AG08396 (cell line): ENCODE measurements around the gene PRSS16.
"Not testable (repeated sequence)": the region's sequence is repeated elsewhere in the genome, so short reads cannot be mapped to it uniquely, and the experiment has no call there.

ENCODE experiments used
- DNase-seq: peaks from one replicate; pipeline ENCODE4 v3.0.0; 2012; ENCODE audit warnings: low spot score, mixed read lengths

PRSS16 gene

GRCh38 chr6:27242589-27243265 is 4.8 kb upstream of the PRSS16 start:
- DNase-seq: no peak

- DNase-seq: no peak
These were observed 1.3 kb downstream of the PRSS16 start for GRCh38 chr6:27248783-27249182.

- DNase-seq: no peak
These were observed 3.0 kb downstream of the PRSS16 start for GRCh38 chr6:27250277-27251111.

GRCh38 chr6:27251112-27251605 is 3.7 kb downstream of the PRSS16 start:
- peak; percentile 58 for DNase-seq

- peak; percentile 69 for DNase-seq
These were observed 4.2 kb downstream of the PRSS16 start for GRCh38 chr6:27251606-27252251.

- DNase-seq: no peak
These were observed 7.1 kb downstream of the PRSS16 start for GRCh38 chr6:27254566-27254965.

- no peak for DNase-seq
These were observed 8.4 kb downstream of the PRSS16 start for GRCh38 chr6:27255866-27256265.

GRCh38 chr6:27260369-27260768 is 12.9 kb downstream of the PRSS16 start:
- no peak for DNase-seq

- no peak for DNase-seq
These were observed 13.4 kb downstream of the PRSS16 start for GRCh38 chr6:27260836-27261375.

- DNase-seq: no peak
These were observed 16.4 kb downstream of the PRSS16 start for GRCh38 chr6:27263886-27264285.

- DNase-seq: not testable (repeated sequence)
These were observed 19.5 kb downstream of the PRSS16 start for GRCh38 chr6:27267003-27267402.

- no peak for DNase-seq
These were observed 20.4 kb downstream of the PRSS16 start for GRCh38 chr6:27267857-27268434.

GRCh38 chr6:27268803-27269202 is 21.3 kb downstream of the PRSS16 start:
- DNase-seq: no peak

GRCh38 chr6:27273783-27274182 is 26.3 kb downstream of the PRSS16 start:
- no peak for DNase-seq

- peak; percentile 22 for DNase-seq
These were observed 27.8 kb downstream of the PRSS16 start for GRCh38 chr6:27275025-27275956.

GRCh38 chr6:27279513-27280063 is 32.1 kb downstream of the PRSS16 start:
- no peak for DNase-seq

- DNase-seq: peak; percentile 56
These were observed 32.6 kb downstream of the PRSS16 start for GRCh38 chr6:27280064-27280539.

GRCh38 chr6:27280540-27281000 is 33.1 kb downstream of the PRSS16 start:
- no peak for DNase-seq

GRCh38 chr6:27281105-27281539 is 33.6 kb downstream of the PRSS16 start:
- DNase-seq: no peak

- DNase-seq: no peak
These were observed 34.1 kb downstream of the PRSS16 start for GRCh38 chr6:27281569-27281968.
